NCI-H2171 treated with DMSO at 0.1 percent for 48 hours (cell line): Measurements from ENCODE around the gene ACSL3.
"Not testable (repeated sequence)": the region's sequence is repeated elsewhere in the genome, so short reads cannot be mapped to it uniquely, and the experiment has no call there.

Experiments
- DNase-seq: peaks from one replicate; lab custom pipeline; 2025; lab: John Stamatoyannopoulos, UW

The ACSL3 gene

GRCh38 chr2:222976521-222977061, 115.8 kb downstream of the ACSL3 start:
- no peak for DNase-seq

- DNase-seq = no peak
Observed at GRCh38 chr2:222977121-222977520, 116.3 kb downstream of the ACSL3 start.

GRCh38 chr2:222978850-222979249, 118.0 kb downstream of the ACSL3 start:
- no peak for DNase-seq

GRCh38 chr2:222979484-222979883, 118.6 kb downstream of the ACSL3 start:
- DNase-seq = no peak

- no peak for DNase-seq
Observed at GRCh38 chr2:222982010-222982908, 121.4 kb downstream of the ACSL3 start.

GRCh38 chr2:222982909-222983265, 122.1 kb downstream of the ACSL3 start:
- no peak for DNase-seq

- no peak for DNase-seq
Observed at GRCh38 chr2:222984908-222985307, 124.1 kb downstream of the ACSL3 start.

GRCh38 chr2:222989431-222989830, 128.6 kb downstream of the ACSL3 start:
- DNase-seq = no peak

- not testable (repeated sequence) for DNase-seq
Observed at GRCh38 chr2:222990206-222990605, 129.4 kb downstream of the ACSL3 start.

GRCh38 chr2:222992137-222992536, 131.3 kb downstream of the ACSL3 start:
- no peak for DNase-seq
